ENCODE measurements around the gene APC. TPM values are rescaled to one million over a fixed set of nuclear protein-coding genes. Genes with fewer than 3 reads are reported as not detected.

Gene APC

Small RNA genes within 50 kb of the gene (small RNA-seq; reads per million reads assigned to genes)
- gene RNU6-482P (ENCODE audit: insufficient read depth), result not detected
